ENCODE data around the gene SF3A1.
"Not testable (repeated sequence)": the region's sequence is repeated elsewhere in the genome, so short reads cannot be mapped to it uniquely, and the experiment has no call there.

Gene SF3A1

GRCh38 chr22:30347255-30347892 is 9.3 kb downstream of the SF3A1 start:
- no peak for DNase-seq

GRCh38 chr22:30344447-30345200 is 12.1 kb downstream of the SF3A1 start:
- no peak for DNase-seq

- DNase-seq: no peak
Observed at GRCh38 chr22:30340911-30341685, 15.6 kb downstream of the SF3A1 start.

- no peak for DNase-seq
Observed at GRCh38 chr22:30338802-30339201, 17.9 kb downstream of the SF3A1 start.

GRCh38 chr22:30338341-30338740 is 18.4 kb downstream of the SF3A1 start:
- DNase-seq: not testable (repeated sequence)

- no peak for DNase-seq
Observed at GRCh38 chr22:30337461-30337778, 19.3 kb downstream of the SF3A1 start.

GRCh38 chr22:30336752-30337460 is 19.8 kb downstream of the SF3A1 start:
- DNase-seq: no peak

- DNase-seq: no peak
Observed at GRCh38 chr22:30335236-30335635, 21.5 kb downstream of the SF3A1 start.

- DNase-seq: no peak
Observed at GRCh38 chr22:30334646-30335045, 22.0 kb downstream of the SF3A1 start.

GRCh38 chr22:30333707-30334087 is 23.0 kb downstream of the SF3A1 start:
- DNase-seq: no peak

- no peak for DNase-seq
Observed at GRCh38 chr22:30332994-30333706, 23.5 kb downstream of the SF3A1 start.

GRCh38 chr22:30332551-30332950 is 24.1 kb downstream of the SF3A1 start:
- DNase-seq: no peak

GRCh38 chr22:30328466-30329049 is 28.1 kb downstream of the SF3A1 start:
- no peak for DNase-seq

GRCh38 chr22:30327864-30328345 is 28.8 kb downstream of the SF3A1 start:
- DNase-seq: peak; percentile 43

- DNase-seq: peak; percentile 90
Observed at GRCh38 chr22:30326706-30327362, 29.9 kb downstream of the SF3A1 start, which contains the start of gene TBC1D10A. Gene TBC1D10A, minus strand, starts transcription at chr22:30326941. Its CDS starts 60 bp downstream, at chr22:30326881.

- DNase-seq: peak; percentile 38
Observed at GRCh38 chr22:30326255-30326705, 30.4 kb downstream of the SF3A1 start.

- no peak for DNase-seq
Observed at GRCh38 chr22:30325724-30326254, 30.9 kb downstream of the SF3A1 start.

GRCh38 chr22:30325065-30325720 is 31.5 kb downstream of the SF3A1 start:
- no peak for DNase-seq

- DNase-seq: no peak
Observed at GRCh38 chr22:30324014-30324730, 32.5 kb downstream of the SF3A1 start.

GRCh38 chr22:30323246-30323645 is 33.4 kb downstream of the SF3A1 start:
- DNase-seq: no peak
